Stomach (tissue), 4 donors: ENCODE results near the gene GPC6.

Experiments used
- POLR2A ChIP-seq, 4 donors: fragments of 450-650 bp; IDR thresholded peaks; one replicate each; pipeline ENCODE4 v1.6.1; 2016; ENCODE audit warnings: antibody characterized with exemption in 4 of 4, control low read depth in 2 of 4, mild to moderate bottlenecking in 1 of 4, moderate library complexity in 1 of 4
- TF ChIP-seq, protein P1 (sequence below), 7 experiments: fragments of 450-650 bp in 4 of 7; fragments of 200-600 bp in 3 of 7; sonication (generic) in 3 of 7; IDR thresholded peaks; one replicate each; pipeline ENCODE4 v1.5.1; 2016 to 2019; ENCODE audit warnings: antibody characterized with exemption in 7 of 7, control low read depth in 2 of 7, mild to moderate bottlenecking in 1 of 7

DNA sequence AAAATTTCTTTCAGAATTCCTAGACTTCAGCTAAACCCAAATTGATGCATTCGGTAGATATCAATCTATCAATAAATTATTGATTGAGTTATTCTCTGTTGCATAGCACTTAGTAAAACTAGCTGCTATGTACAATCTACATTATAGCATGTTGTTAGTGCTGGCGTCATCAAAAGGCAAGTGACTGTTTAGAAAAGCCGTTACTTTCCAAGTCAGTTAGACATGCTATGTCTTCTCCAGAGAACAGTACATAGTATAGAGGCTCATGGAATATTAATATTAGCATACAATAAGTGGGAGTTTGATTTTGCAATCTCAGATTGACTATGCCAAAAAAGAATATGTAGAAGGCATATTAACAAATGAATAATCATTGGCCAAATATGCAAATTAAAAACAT, 1087.3 kb downstream of the GPC6 start:
- no peak for TF ChIP-seq POLR2A (IDR thresholded peaks at IDR 0.05)
- TF ChIP-seq, protein P1, sequence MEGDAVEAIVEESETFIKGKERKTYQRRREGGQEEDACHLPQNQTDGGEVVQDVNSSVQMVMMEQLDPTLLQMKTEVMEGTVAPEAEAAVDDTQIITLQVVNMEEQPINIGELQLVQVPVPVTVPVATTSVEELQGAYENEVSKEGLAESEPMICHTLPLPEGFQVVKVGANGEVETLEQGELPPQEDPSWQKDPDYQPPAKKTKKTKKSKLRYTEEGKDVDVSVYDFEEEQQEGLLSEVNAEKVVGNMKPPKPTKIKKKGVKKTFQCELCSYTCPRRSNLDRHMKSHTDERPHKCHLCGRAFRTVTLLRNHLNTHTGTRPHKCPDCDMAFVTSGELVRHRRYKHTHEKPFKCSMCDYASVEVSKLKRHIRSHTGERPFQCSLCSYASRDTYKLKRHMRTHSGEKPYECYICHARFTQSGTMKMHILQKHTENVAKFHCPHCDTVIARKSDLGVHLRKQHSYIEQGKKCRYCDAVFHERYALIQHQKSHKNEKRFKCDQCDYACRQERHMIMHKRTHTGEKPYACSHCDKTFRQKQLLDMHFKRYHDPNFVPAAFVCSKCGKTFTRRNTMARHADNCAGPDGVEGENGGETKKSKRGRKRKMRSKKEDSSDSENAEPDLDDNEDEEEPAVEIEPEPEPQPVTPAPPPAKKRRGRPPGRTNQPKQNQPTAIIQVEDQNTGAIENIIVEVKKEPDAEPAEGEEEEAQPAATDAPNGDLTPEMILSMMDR (IDR thresholded peaks at IDR 0.05): no peak
